HG02852 (cell line): ENCODE measurements around the gene WWP2.

Experiments
- ATAC-seq: cut with Tn5 transposase; IDR thresholded peaks from one replicate; pipeline ENCODE4 v1.9.1; 2021; ENCODE audit warnings: mild to moderate bottlenecking, moderate library complexity; ENCODE audit not compliant: unreplicated experiment

Gene WWP2

GRCh38 chr16:69830146-69830533 lies 68.0 kb downstream of the WWP2 start:
- ATAC-seq: no peak

GRCh38 chr16:69830534-69831211 lies 68.5 kb downstream of the WWP2 start:
- ATAC-seq: no peak

GRCh38 chr16:69831212-69832123 lies 69.3 kb downstream of the WWP2 start:
- no peak for ATAC-seq

GRCh38 chr16:69833357-69834282 lies 71.5 kb downstream of the WWP2 start:
- ATAC-seq: no peak

- no peak for ATAC-seq
Measured at GRCh38 chr16:69834807-69835466, 72.8 kb downstream of the WWP2 start.

GRCh38 chr16:69836257-69836656 lies 74.1 kb downstream of the WWP2 start:
- no peak for ATAC-seq

- ATAC-seq: no peak
Measured at GRCh38 chr16:69837380-69837779, 75.2 kb downstream of the WWP2 start.

- ATAC-seq: no peak
Measured at GRCh38 chr16:69838489-69838888, 76.4 kb downstream of the WWP2 start.

GRCh38 chr16:69839240-69839688 lies 77.1 kb downstream of the WWP2 start:
- ATAC-seq: no peak

GRCh38 chr16:69839798-69840409 lies 77.8 kb downstream of the WWP2 start:
- no peak for ATAC-seq

- ATAC-seq: no peak
Measured at GRCh38 chr16:69840975-69841374, 78.8 kb downstream of the WWP2 start.

- no peak for ATAC-seq
Measured at GRCh38 chr16:69844441-69844840, 82.3 kb downstream of the WWP2 start.

GRCh38 chr16:69845181-69845580 lies 83.0 kb downstream of the WWP2 start:
- ATAC-seq: no peak

- ATAC-seq: no peak
Measured at GRCh38 chr16:69847643-69848042, 85.5 kb downstream of the WWP2 start.

GRCh38 chr16:69848637-69849545 lies 86.8 kb downstream of the WWP2 start:
- no peak for ATAC-seq

GRCh38 chr16:69851491-69852240 lies 89.5 kb downstream of the WWP2 start:
- no peak for ATAC-seq

GRCh38 chr16:69852815-69853214 lies 90.7 kb downstream of the WWP2 start:
- no peak for ATAC-seq

- no peak for ATAC-seq
Measured at GRCh38 chr16:69853481-69853880, 91.3 kb downstream of the WWP2 start.
